ENCODE data around the gene TOX2.

The TOX2 gene

GRCh38 chr20:44067650-44068081 lies 153.0 kb downstream of the TOX2 start:
- FAIRE-seq = no peak

- FAIRE-seq = no peak
Measured at GRCh38 chr20:44068316-44069201, 153.9 kb downstream of the TOX2 start.

- no peak for FAIRE-seq
Measured at GRCh38 chr20:44069203-44070011, 154.8 kb downstream of the TOX2 start.

GRCh38 chr20:44070139-44070900 lies 155.7 kb downstream of the TOX2 start:
- no peak for FAIRE-seq

GRCh38 chr20:44071057-44071456 lies 156.4 kb downstream of the TOX2 start:
- FAIRE-seq = no peak

- no peak for FAIRE-seq
Measured at GRCh38 chr20:44071526-44072111, 157.0 kb downstream of the TOX2 start.

GRCh38 chr20:44072384-44072783 lies 157.7 kb downstream of the TOX2 start:
- FAIRE-seq = no peak

- no peak for FAIRE-seq
Measured at GRCh38 chr20:44073011-44073674, 158.5 kb downstream of the TOX2 start.

- no peak for FAIRE-seq
Measured at GRCh38 chr20:44073675-44074071, 159.0 kb downstream of the TOX2 start.

GRCh38 chr20:44074252-44075151 lies 159.8 kb downstream of the TOX2 start:
- FAIRE-seq = no peak

- FAIRE-seq = no peak
Measured at GRCh38 chr20:44075191-44075949, 160.7 kb downstream of the TOX2 start.

GRCh38 chr20:44075950-44076232 lies 161.2 kb downstream of the TOX2 start:
- no peak for FAIRE-seq

- FAIRE-seq = no peak
Measured at GRCh38 chr20:44079291-44079690, 164.6 kb downstream of the TOX2 start.

GRCh38 chr20:44080064-44080463 lies 165.4 kb downstream of the TOX2 start:
- FAIRE-seq = no peak

- FAIRE-seq = no peak
Measured at GRCh38 chr20:44080646-44081267, 166.1 kb downstream of the TOX2 start.

- FAIRE-seq = no peak
Measured at GRCh38 chr20:44081476-44081875, 166.8 kb downstream of the TOX2 start.

GRCh38 chr20:44081888-44082287 lies 167.2 kb downstream of the TOX2 start:
- no peak for FAIRE-seq

GRCh38 chr20:44083220-44083933 lies 168.7 kb downstream of the TOX2 start:
- FAIRE-seq = no peak

GRCh38 chr20:44084439-44084838 lies 169.8 kb downstream of the TOX2 start:
- no peak for FAIRE-seq

Data from TTC549 (cell line).